Measurements from ENCODE around the gene MORC3. TPM values are rescaled to one million over a fixed set of nuclear protein-coding genes. Genes with fewer than 3 reads are reported as not detected.
"Not testable (repeated sequence)": the region's sequence is repeated elsewhere in the genome, so short reads cannot be mapped to it uniquely, and the experiment has no call there.

The MORC3 gene
- total RNA-seq, 4 donors from 2014 or later = 31.0 to 54.8 (median 48.4) TPM

DNA sequence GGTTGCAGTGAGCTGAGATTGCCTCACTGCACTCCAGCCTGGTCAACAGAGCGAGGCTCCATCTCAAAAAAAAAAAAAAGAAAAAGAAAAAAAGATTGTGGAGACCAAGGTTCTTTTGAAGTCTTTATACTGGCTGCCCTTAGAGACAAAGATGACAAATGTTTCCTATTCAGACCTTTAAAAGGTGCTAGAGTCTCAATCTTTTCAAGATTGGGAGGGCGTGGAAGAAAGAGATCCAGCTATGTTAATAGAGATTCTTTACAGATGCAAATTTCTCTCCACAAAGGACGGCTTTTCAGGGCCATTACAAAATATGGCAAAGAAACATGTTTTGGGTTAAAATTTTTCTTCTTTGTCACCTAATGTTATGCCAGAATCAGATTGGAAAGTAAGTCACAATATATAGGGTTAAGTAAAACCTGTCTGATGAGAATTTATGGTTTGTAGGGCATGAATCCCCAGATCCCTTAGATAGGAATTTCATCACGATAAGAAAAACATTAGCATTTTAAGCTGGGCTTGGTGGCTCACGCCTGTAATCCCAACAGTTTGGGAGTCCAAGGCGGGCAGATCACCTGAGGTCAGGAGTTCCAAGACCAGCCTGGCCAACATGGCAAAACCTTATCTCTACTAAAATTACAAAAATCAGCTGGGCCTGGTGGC, 13.0 kb upstream of the MORC3 start:
- no peak overlapping the region for H3K4me3 ChIP-seq
- peaks cover 0 to 15% (median 0%) of the 10 kb centered on the region in 3 donors for H3K9me3 ChIP-seq
- no peaks in the 10 kb centered on the region for H3K4me1 ChIP-seq
- no peaks in the 10 kb centered on the region for H3K27me3 ChIP-seq
- H3K27ac ChIP-seq = no peak overlapping the region
- TF ChIP-seq POLR2AphosphoS5 (IDR thresholded peaks at IDR 0.05) (no peak), CTCF (IDR thresholded peaks at IDR 0.05) (no peak), EP300 (IDR thresholded peaks at IDR 0.05) (no peak), POLR2A (IDR thresholded peaks at IDR 0.05) (no peak)
- no peak for ATAC-seq
- WGBS, 2 donors (ENCODE audit: low coverage in 1 of 2) = 87 to 91% methylated on average over 5 to 6 of the region's 6 CpGs
- no peaks in the 10 kb centered on the region for H3K36me3 ChIP-seq

- TF ChIP-seq CTCF (IDR thresholded peaks at IDR 0.05) (no peak), POLR2A (IDR thresholded peaks at IDR 0.05) (no peak), EP300 (IDR thresholded peaks at IDR 0.05) (no peak), POLR2AphosphoS5 (IDR thresholded peaks at IDR 0.05) (no peak)
- no peak overlapping the region for H3K4me3 ChIP-seq
- H3K36me3 ChIP-seq = no peaks in the 10 kb centered on the region
- 86 to 99% methylated on average over 7 of the region's 7 CpGs for WGBS, 2 donors (ENCODE audit: low coverage in 1 of 2)
- H3K27me3 ChIP-seq = no peaks in the 10 kb centered on the region
- no peak for ATAC-seq
- H3K27ac ChIP-seq = no peak overlapping the region
- H3K9me3 ChIP-seq = peaks cover 0 to 15% (median 0%) of the 10 kb centered on the region in 3 donors
- no peaks in the 10 kb centered on the region for H3K4me1 ChIP-seq
These were observed 10.0 kb upstream of the MORC3 start for GRCh38 chr21:36310016-36310415.

GRCh38 chr21:36313446-36313845, 6.6 kb upstream of the MORC3 start:
- not testable (repeated sequence) for H3K27me3 ChIP-seq, H3K27ac ChIP-seq, H3K4me3 ChIP-seq, H3K9me3 ChIP-seq, H3K4me1 ChIP-seq, ATAC-seq, H3K36me3 ChIP-seq
- WGBS, 2 donors (ENCODE audit: low coverage in 1 of 2) = 55 to 88% methylated on average over 1 to 2 of the region's 2 CpGs

DNA sequence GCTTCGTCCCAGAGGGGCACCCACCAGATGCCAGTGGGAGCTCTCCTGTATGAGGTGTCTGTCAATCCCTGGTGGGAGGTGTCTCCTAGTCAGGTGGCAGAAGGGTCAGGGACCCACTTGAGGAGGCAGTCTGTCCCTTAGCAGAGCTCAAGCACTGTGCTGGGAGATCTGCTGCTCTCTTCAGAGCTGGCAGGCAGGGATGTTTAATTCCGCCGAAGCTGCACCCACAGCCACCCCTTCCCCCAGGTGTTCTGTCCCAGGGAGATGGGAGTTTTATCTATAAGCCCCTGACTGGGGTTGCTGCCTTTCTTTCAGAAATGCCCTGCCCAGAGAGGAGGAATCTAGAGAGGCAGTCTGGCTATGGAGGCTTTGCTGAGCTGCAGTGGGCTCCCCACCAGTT, 4.0 kb upstream of the MORC3 start:
- not testable (repeated sequence) for H3K4me3 ChIP-seq, H3K27me3 ChIP-seq, H3K27ac ChIP-seq, ATAC-seq, H3K4me1 ChIP-seq, H3K9me3 ChIP-seq, H3K36me3 ChIP-seq
- WGBS, 2 donors (ENCODE audit: low coverage in 1 of 2) = no CpG with 5 or more reads among the region's 3 CpGs

DNA sequence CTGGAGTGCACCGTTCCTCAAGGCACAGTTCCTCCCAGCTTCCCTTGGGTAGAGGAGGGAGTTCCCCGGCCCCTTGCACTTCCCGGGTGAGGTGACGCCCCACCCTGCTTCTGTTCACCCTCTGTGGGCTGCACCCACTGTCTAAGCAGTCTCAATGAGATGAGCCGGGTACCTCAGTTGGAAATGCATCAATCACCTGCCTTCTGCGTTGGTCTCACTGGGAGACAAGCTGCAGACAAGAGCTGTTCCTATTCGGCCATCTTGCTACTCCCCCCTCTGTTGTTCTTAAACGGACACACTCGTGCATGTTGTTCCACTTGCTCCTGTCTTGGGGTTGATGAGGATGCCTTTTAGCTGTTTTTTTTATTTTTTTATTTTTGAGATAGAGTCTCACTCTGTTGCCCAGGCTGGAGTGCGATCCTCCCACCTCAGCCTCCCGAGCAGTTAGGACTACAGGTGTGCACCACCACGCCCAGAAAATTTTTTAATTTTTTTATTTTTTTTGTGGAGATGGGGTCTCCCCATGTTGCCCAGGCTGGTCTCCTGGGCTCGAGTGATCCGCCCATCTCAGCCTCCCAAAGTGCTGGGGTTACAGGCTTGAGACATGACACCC, 3.0 kb upstream of the MORC3 start:
- no peaks in the 10 kb centered on the region for H3K36me3 ChIP-seq
- ATAC-seq = no peak
- H3K4me1 ChIP-seq = peaks cover 0 to 14% (median 6%) of the 10 kb centered on the region in 3 donors
- H3K4me3 ChIP-seq = no peak overlapping the region
- H3K27me3 ChIP-seq = no peaks in the 10 kb centered on the region
- TF ChIP-seq POLR2A (IDR thresholded peaks at IDR 0.05) (no peak), CTCF (IDR thresholded peaks at IDR 0.05) (no peak), EP300 (IDR thresholded peaks at IDR 0.05) (no peak), POLR2AphosphoS5 (IDR thresholded peaks at IDR 0.05) (no peak)
- 81 to 82% methylated on average over 9 to 14 of the region's 14 CpGs for WGBS, 2 donors (ENCODE audit: low coverage in 1 of 2)
- H3K9me3 ChIP-seq = no peaks in the 10 kb centered on the region
- no peak overlapping the region for H3K27ac ChIP-seq

- ATAC-seq, H3K9me3 ChIP-seq, H3K36me3 ChIP-seq, H3K27me3 ChIP-seq: not testable (repeated sequence)
- Histone ChIP-seq H3K27ac (peak overlapping the region; percentile 52 to 100 (median 96)), H3K4me3 (peak overlapping the region; percentile 20 to 98), H3K4me1 (peaks cover 0 to 38% (median 20%) of the 10 kb centered on the region in 3 donors)
- WGBS, 2 donors (ENCODE audit: low coverage in 1 of 2) = 34 to 46% methylated on average over 15 to 16 of the region's 17 CpGs
These were observed 611 bp upstream of the MORC3 start for GRCh38 chr21:36319406-36319766.
